Left lung (tissue), 10 donors: Measurements from ENCODE around the gene ASB16. TPM values are rescaled to one million over a fixed set of nuclear protein-coding genes. Genes with fewer than 3 reads are reported as not detected.

ENCODE experiments used
- ATAC-seq: fragments of 200-7000 bp; cut with Tn5 transposase; one replicate; pipeline ENCODE4 v1.9.1; 2020; ENCODE audit warnings: moderate library complexity
- DNase-seq, 4 donors: peaks; one replicate each; pipeline ENCODE4 v3.0.0-alpha.2; 2013 to 2020
- H3K27ac ChIP-seq, 2 donors: fragments of 200-600 bp; sonication (generic) in 1 of 2; one replicate each; pipeline versions ENCODE4 v1.5.0 to v1.8.0; 2020 to 2021
- H3K27me3 ChIP-seq, 2 donors: fragments of 200-600 bp; sonication (generic) in 1 of 2; one replicate each; pipeline versions ENCODE4 v1.5.0 to v1.8.0; 2020 to 2021
- H3K36me3 ChIP-seq, 2 donors: fragments of 200-600 bp; sonication (generic) in 1 of 2; one replicate each; pipeline versions ENCODE4 v1.5.0 to v1.8.0; 2020 to 2021
- H3K4me1 ChIP-seq, 2 donors: fragments of 200-600 bp; one replicate each; pipeline ENCODE4 v1.8.0; 2021
- H3K4me3 ChIP-seq, 2 donors: fragments of 200-600 bp; sonication (generic) in 1 of 2; one replicate each; pipeline versions ENCODE4 v1.5.0 to v1.8.0; 2020 to 2021; ENCODE audit warnings: mild to moderate bottlenecking in 1 of 2
- H3K9me3 ChIP-seq, 2 donors: fragments of 200-600 bp; sonication (generic) in 1 of 2; one replicate each; pipeline versions ENCODE4 v1.5.0 to v1.8.0; 2020 to 2021
- CTCF ChIP-seq, 2 donors: fragments of 200-600 bp; sonication (generic) in 1 of 2; IDR thresholded peaks; one replicate each; pipeline versions ENCODE4 v1.5.0 to v1.8.0; 2021; ENCODE audit warnings: antibody characterized with exemption in 2 of 2
- intact Hi-C, 2 donors: fragments of 100-400 bp; cut with DNase I; formaldehyde crosslinking; loops; one replicate each; pipeline versions ENCODE4 v1.11.2 to v1.14.2; 2022
- polyA plus RNA-seq, 6 donors: library from polyadenylated mRNA; unstranded; fragments of 120-200 nt; gene quantifications; one replicate each; pipeline ENCODE4 v1.2.1, GENCODE V29; 2013; ENCODE audit not compliant: insufficient read length in 6 of 6
- total RNA-seq, 2 donors: library from RNA; stranded (reverse); fragmentation: NEBNext Ultra II Directional; extraction: Animal tissue kit (Norgen Biotek cat#: 25700); gene quantifications; one replicate each; pipeline ENCODE4 v1.2.1, GENCODE V29; 2021
- donor health status: DM: no; HTN: yes; CAD: no.
- donor health status: DM: no; HTN: no; CAD: no.

Gene ASB16
- total and polyA plus RNA-seq, 8 donors: 2.4 to 3.8 (median 3.5) TPM; not detected in 2

- DNase-seq (no peak), ATAC-seq (no peak)
- Histone ChIP-seq H3K4me1 (peaks cover 0 to 4% of the 10 kb centered on the region in 2 donors), H3K4me3 (no peak overlapping the region), H3K27ac (no peak overlapping the region), H3K27me3 (peaks cover 0 to 17% of the 10 kb centered on the region in 2 donors), H3K9me3 (no peaks in the 10 kb centered on the region), H3K36me3 (peaks cover 0 to 4% of the 10 kb centered on the region in 2 donors)
- TF ChIP-seq CTCF (IDR thresholded peaks at IDR 0.05): no peak
- intact Hi-C loops: no loop called here
Measured at GRCh38 chr17:44170135-44170498, 387 bp upstream of the ASB16 start.

- H3K9me3 ChIP-seq: no peaks in the 10 kb centered on the region
- H3K4me1 ChIP-seq: peaks cover 0 to 4% of the 10 kb centered on the region in 2 donors
- intact Hi-C loops: no loop called here
- H3K4me3 ChIP-seq: no peak overlapping the region
- H3K27me3 ChIP-seq: peaks cover 0 to 17% of the 10 kb centered on the region in 2 donors
- no peak overlapping the region for H3K27ac ChIP-seq
- peaks cover 0 to 14% of the 10 kb centered on the region in 2 donors for H3K36me3 ChIP-seq
- TF ChIP-seq CTCF (IDR thresholded peaks at IDR 0.05): no peak
- no peak for ATAC-seq
- DNase-seq: no peak
Measured at GRCh38 chr17:44171931-44172455, 1.5 kb downstream of the ASB16 start.

- Histone ChIP-seq H3K9me3 (no peaks in the 10 kb centered on the region), H3K4me3 (no peak overlapping the region), H3K36me3 (peaks cover 0 to 38% of the 10 kb centered on the region in 2 donors), H3K27me3 (peaks cover 0 to 9% of the 10 kb centered on the region in 2 donors), H3K27ac (no peak overlapping the region), H3K4me1 (no peaks in the 10 kb centered on the region)
- no peak for TF ChIP-seq CTCF (IDR thresholded peaks at IDR 0.05)
- intact Hi-C loops: no loop called here
- DNase-seq (no peak), ATAC-seq (no peak)
Measured at GRCh38 chr17:44174427-44174826, 3.9 kb downstream of the ASB16 start.

GRCh38 chr17:44176257-44176656 lies 5.8 kb downstream of the ASB16 start:
- no peak for TF ChIP-seq CTCF (IDR thresholded peaks at IDR 0.05)
- no peak for ATAC-seq
- H3K4me1 ChIP-seq: no peaks in the 10 kb centered on the region

GRCh38 chr17:44176671-44177501 lies 6.4 kb downstream of the ASB16 start:
- no peaks in the 10 kb centered on the region for H3K9me3 ChIP-seq
- H3K4me1 ChIP-seq: no peaks in the 10 kb centered on the region
- H3K36me3 ChIP-seq: peaks cover 0 to 45% of the 10 kb centered on the region in 2 donors
- ATAC-seq (no peak), DNase-seq (peak in 1 of 4 donors; percentile 77)
- H3K27me3 ChIP-seq: no peaks in the 10 kb centered on the region
- no peak for TF ChIP-seq CTCF (IDR thresholded peaks at IDR 0.05)
- H3K4me3 ChIP-seq: no peak overlapping the region
- intact Hi-C loops: no loop called here
- no peak overlapping the region for H3K27ac ChIP-seq

More at GRCh38 chr17:44176257-44176656, 5.8 kb downstream of the ASB16 start:
- no peak for DNase-seq
- H3K9me3 ChIP-seq: no peaks in the 10 kb centered on the region
- H3K36me3 ChIP-seq: peaks cover 0 to 39% of the 10 kb centered on the region in 2 donors
- no peak overlapping the region for H3K4me3 ChIP-seq
- intact Hi-C loops: no loop called here
- no peak overlapping the region for H3K27ac ChIP-seq
- no peaks in the 10 kb centered on the region for H3K27me3 ChIP-seq
